ENCODE measurements around the gene ACSL3.
A peak's percentile ranks its signal among the peaks of the same experiment; 100 is the strongest.

Gene ACSL3

GRCh38 chr2:222931659-222932058, 70.8 kb downstream of the ACSL3 start:
- no peak overlapping the region for H3K27ac Mint-ChIP-seq
- no peaks in the 10 kb centered on the region for H3K4me1 Mint-ChIP-seq
- DNase-seq (ENCODE audit: low spot score in 2 of 2) (no peak), ATAC-seq (no peak)
- H3K9me3 Mint-ChIP-seq: peaks cover 2% of the 10 kb centered on the region
- H3K36me3 Mint-ChIP-seq: peaks cover 72% of the 10 kb centered on the region
- H3K4me3 Mint-ChIP-seq: no peak overlapping the region

- ATAC-seq: no peak
- H3K9me3 Mint-ChIP-seq: peaks cover 11% of the 10 kb centered on the region
- no peak overlapping the region for H3K4me3 Mint-ChIP-seq
- H3K27ac Mint-ChIP-seq: peak overlapping the region; percentile 20
- H3K36me3 Mint-ChIP-seq: peaks cover 69% of the 10 kb centered on the region
- no peak for DNase-seq (ENCODE audit: low spot score in 2 of 2)
- H3K4me1 Mint-ChIP-seq: no peaks in the 10 kb centered on the region
Measured at GRCh38 chr2:222933458-222933857, 72.6 kb downstream of the ACSL3 start.

- H3K4me3 Mint-ChIP-seq: no peak overlapping the region
- no peak overlapping the region for H3K27ac Mint-ChIP-seq
- peaks cover 51% of the 10 kb centered on the region for H3K36me3 Mint-ChIP-seq
- ATAC-seq (no peak), DNase-seq (ENCODE audit: low spot score in 2 of 2) (no peak)
- peaks cover 11% of the 10 kb centered on the region for H3K9me3 Mint-ChIP-seq
- no peaks in the 10 kb centered on the region for H3K4me1 Mint-ChIP-seq
Measured at GRCh38 chr2:222935688-222936298, 75.0 kb downstream of the ACSL3 start.

GRCh38 chr2:222936705-222937104, 75.9 kb downstream of the ACSL3 start:
- Mint-ChIP-seq H3K36me3 (peaks cover 48% of the 10 kb centered on the region), H3K4me1 (no peaks in the 10 kb centered on the region), H3K9me3 (peaks cover 11% of the 10 kb centered on the region), H3K4me3 (no peak overlapping the region), H3K27ac (no peak overlapping the region)
- DNase-seq (ENCODE audit: low spot score in 2 of 2) (no peak), ATAC-seq (no peak)

GRCh38 chr2:222938327-222938726, 77.5 kb downstream of the ACSL3 start:
- peaks cover 44% of the 10 kb centered on the region for H3K36me3 Mint-ChIP-seq
- no peaks in the 10 kb centered on the region for H3K4me1 Mint-ChIP-seq
- peaks cover 11% of the 10 kb centered on the region for H3K9me3 Mint-ChIP-seq

GRCh38 chr2:222939208-222939856, 78.5 kb downstream of the ACSL3 start:
- DNase-seq (ENCODE audit: low spot score in 2 of 2): peak; percentile 46 to 82
- peak; percentile 84 for ATAC-seq
- H3K9me3 Mint-ChIP-seq: peaks cover 11% of the 10 kb centered on the region
- peaks cover 5% of the 10 kb centered on the region for H3K4me1 Mint-ChIP-seq
- no peak overlapping the region for H3K27ac Mint-ChIP-seq
- no peak overlapping the region for H3K4me3 Mint-ChIP-seq
- peaks cover 34% of the 10 kb centered on the region for H3K36me3 Mint-ChIP-seq

More at GRCh38 chr2:222938327-222938726, 77.5 kb downstream of the ACSL3 start:
- H3K4me3 Mint-ChIP-seq: no peak overlapping the region
- DNase-seq (ENCODE audit: low spot score in 2 of 2) (no peak), ATAC-seq (no peak)
- no peak overlapping the region for H3K27ac Mint-ChIP-seq

- ATAC-seq (no peak), DNase-seq (ENCODE audit: low spot score in 2 of 2) (no peak)
- Mint-ChIP-seq H3K36me3 (peaks cover 27% of the 10 kb centered on the region), H3K9me3 (peaks cover 11% of the 10 kb centered on the region), H3K4me1 (peaks cover 5% of the 10 kb centered on the region), H3K27ac (no peak overlapping the region), H3K4me3 (no peak overlapping the region)
Measured at GRCh38 chr2:222939979-222940378, 79.1 kb downstream of the ACSL3 start.

- Mint-ChIP-seq H3K9me3 (peaks cover 10% of the 10 kb centered on the region), H3K27ac (no peak overlapping the region), H3K36me3 (peaks cover 15% of the 10 kb centered on the region), H3K4me3 (no peak overlapping the region), H3K4me1 (peaks cover 5% of the 10 kb centered on the region)
- ATAC-seq (peak; percentile 57), DNase-seq (ENCODE audit: low spot score in 2 of 2) (no peak)
Measured at GRCh38 chr2:222941510-222942032, 80.7 kb downstream of the ACSL3 start.

GRCh38 chr2:222942561-222942960, 81.7 kb downstream of the ACSL3 start:
- Mint-ChIP-seq H3K27ac (peak overlapping the region; percentile 48), H3K4me3 (no peak overlapping the region), H3K9me3 (peaks cover 5% of the 10 kb centered on the region), H3K4me1 (peaks cover 5% of the 10 kb centered on the region), H3K36me3 (peaks cover 12% of the 10 kb centered on the region)
- DNase-seq (ENCODE audit: low spot score in 2 of 2) (no peak), ATAC-seq (peak; percentile 56)

GRCh38 chr2:222942977-222943376, 82.1 kb downstream of the ACSL3 start:
- Mint-ChIP-seq H3K36me3 (peaks cover 12% of the 10 kb centered on the region), H3K4me1 (peaks cover 5% of the 10 kb centered on the region), H3K9me3 (peaks cover under 1% of the 10 kb centered on the region), H3K4me3 (no peak overlapping the region), H3K27ac (peak overlapping the region; percentile 48)
- ATAC-seq: no peak
- DNase-seq (ENCODE audit: low spot score in 2 of 2): no peak

- Mint-ChIP-seq H3K27ac (no peak overlapping the region), H3K9me3 (no peaks in the 10 kb centered on the region), H3K4me1 (peaks cover 5% of the 10 kb centered on the region), H3K36me3 (peaks cover 12% of the 10 kb centered on the region), H3K4me3 (no peak overlapping the region)
- ATAC-seq (peak; percentile 57), DNase-seq (ENCODE audit: low spot score in 2 of 2) (no peak)
Measured at GRCh38 chr2:222943820-222944219, 83.0 kb downstream of the ACSL3 start.

GRCh38 chr2:222944552-222944951, 83.7 kb downstream of the ACSL3 start:
- DNase-seq (ENCODE audit: low spot score in 2 of 2) (no peak), ATAC-seq (no peak)
- H3K4me1 Mint-ChIP-seq: peaks cover 5% of the 10 kb centered on the region
- no peak overlapping the region for H3K4me3 Mint-ChIP-seq
- peaks cover 12% of the 10 kb centered on the region for H3K36me3 Mint-ChIP-seq
- no peaks in the 10 kb centered on the region for H3K9me3 Mint-ChIP-seq
- H3K27ac Mint-ChIP-seq: no peak overlapping the region

GRCh38 chr2:222944971-222945740, 84.3 kb downstream of the ACSL3 start:
- DNase-seq (ENCODE audit: low spot score in 2 of 2) (no peak), ATAC-seq (no peak)
- Mint-ChIP-seq H3K9me3 (no peaks in the 10 kb centered on the region), H3K4me1 (peaks cover 5% of the 10 kb centered on the region), H3K4me3 (no peak overlapping the region), H3K27ac (no peak overlapping the region), H3K36me3 (peaks cover 12% of the 10 kb centered on the region)

GRCh38 chr2:222945887-222946286, 85.1 kb downstream of the ACSL3 start:
- Mint-ChIP-seq H3K9me3 (no peaks in the 10 kb centered on the region), H3K27ac (no peak overlapping the region), H3K4me1 (peaks cover 5% of the 10 kb centered on the region), H3K36me3 (peaks cover 12% of the 10 kb centered on the region), H3K4me3 (no peak overlapping the region)
- DNase-seq (ENCODE audit: low spot score in 2 of 2) (no peak), ATAC-seq (no peak)

GRCh38 chr2:222946700-222947287, 86.0 kb downstream of the ACSL3 start:
- Mint-ChIP-seq H3K4me1 (peaks cover 5% of the 10 kb centered on the region), H3K36me3 (peaks cover 5% of the 10 kb centered on the region), H3K9me3 (no peaks in the 10 kb centered on the region), H3K4me3 (no peak overlapping the region), H3K27ac (no peak overlapping the region)
- ATAC-seq (no peak), DNase-seq (ENCODE audit: low spot score in 2 of 2) (no peak)
